HepG2 (cell line): Measurements from ENCODE around the gene ANKRD2. TPM values are rescaled to one million over a fixed set of nuclear protein-coding genes. Genes with fewer than 3 reads are reported as not detected.

Experiments used
- ARID4A ChIP-seq: sonication (generic); formaldehyde crosslinking; IDR thresholded peaks from 2 replicates; pipeline ENCODE4 v1.5.0; 2020; ENCODE audit warnings: mild to moderate bottlenecking, missing genetic modification reagents, borderline replicate concordance
- ARID5B ChIP-seq: IDR thresholded peaks from 2 replicates; pipeline ENCODE4 v1.4.0; 2020; ENCODE audit warnings: mild to moderate bottlenecking, missing genetic modification reagents
- FOXJ3 ChIP-seq: sonication (generic); formaldehyde crosslinking; IDR thresholded peaks from 2 replicates; pipeline ENCODE4 v1.4.0; 2020; ENCODE audit warnings: missing genetic modification reagents, mild to moderate bottlenecking, borderline replicate concordance
- GLMP ChIP-seq: sonication (generic); formaldehyde crosslinking; IDR thresholded peaks from 2 replicates; pipeline ENCODE4 v1.9.0; 2021; ENCODE audit warnings: missing genetic modification reagents, mild to moderate bottlenecking, borderline replicate concordance
- GZF1 ChIP-seq: sonication (generic); formaldehyde crosslinking; IDR thresholded peaks from 2 replicates; pipeline ENCODE4 v1.5.1; 2020; ENCODE audit warnings: mild to moderate bottlenecking, missing genetic modification reagents
- KDM5B ChIP-seq: sonication (generic); formaldehyde crosslinking; IDR thresholded peaks from 2 replicates; pipeline ENCODE4 v1.4.0; 2020; ENCODE audit warnings: missing genetic modification reagents, mild to moderate bottlenecking, borderline replicate concordance
- NCOA2 ChIP-seq: sonication (generic); formaldehyde crosslinking; IDR thresholded peaks from 2 replicates; pipeline ENCODE4 v1.8.0; 2022; ENCODE audit warnings: inconsistent platforms
- NFE2L2 ChIP-seq: fragments of 150-350 bp; IDR thresholded peaks from 2 replicates; pipeline ENCODE4 v1.6.1; 2014; ENCODE audit warnings: low read length
- SOX6 ChIP-seq, 2 experiments: fragments of 450-650 bp in 1 of 2; sonication (generic) in 1 of 2; formaldehyde crosslinking in 1 of 2; IDR thresholded peaks; 2 replicates each; pipeline versions ENCODE4 v1.4.0 to v1.6.1; 2017 to 2020; ENCODE audit warnings: antibody characterized with exemption in 1 of 2, mild to moderate bottlenecking in 1 of 2, missing genetic modification reagents in 1 of 2
- ZBTB34 ChIP-seq: sonication (generic); formaldehyde crosslinking; IDR thresholded peaks from 2 replicates; pipeline ENCODE4 v1.8.0; 2022; ENCODE audit warnings: mild to moderate bottlenecking, missing genetic modification reagents
- ZFP62 ChIP-seq: sonication (generic); formaldehyde crosslinking; IDR thresholded peaks from 2 replicates; pipeline ENCODE4 v1.4.0; 2020; ENCODE audit warnings: missing genetic modification reagents
- ZKSCAN5 ChIP-seq: sonication (generic); formaldehyde crosslinking; IDR thresholded peaks from 2 replicates; pipeline ENCODE4 v1.5.1; 2020; ENCODE audit warnings: mild to moderate bottlenecking, missing genetic modification reagents
- ZNF501 ChIP-seq: sonication (generic); formaldehyde crosslinking; IDR thresholded peaks from 2 replicates; pipeline ENCODE4 v1.5.1; 2020; ENCODE audit warnings: mild to moderate bottlenecking, moderate library complexity, missing genetic modification reagents
- ZXDC ChIP-seq: sonication (generic); formaldehyde crosslinking; IDR thresholded peaks from 2 replicates; pipeline ENCODE4 v1.5.0; 2020; ENCODE audit warnings: mild to moderate bottlenecking, missing genetic modification reagents
- polyA plus RNA-seq, 8 experiments: library from polyadenylated mRNA; depleted of rRNA in 3 of 8; stranded (reverse) in 7 of 8; unstranded in 1 of 8; fragments of >200 nt; fragmentation: Illumina TruSeq in 4 of 8; extraction: Trizol in 4 of 8; gene quantifications; 2 replicates each; pipeline versions ENCODE4 v1.2.1 to v1.2.3, GENCODE V29; 2011 to 2016; ENCODE audit warnings: low read depth in 4 of 8, missing spikeins in 1 of 8, mixed read lengths in 1 of 8; ENCODE audit not compliant: insufficient read depth in 1 of 8
- total RNA-seq, 5 experiments: library from RNA; depleted of rRNA; stranded (reverse); fragments of >200 nt; fragmentation: Illumina TruSeq; extraction: Trizol; gene quantifications; 2 replicates each; pipeline ENCODE4 v1.2.3, GENCODE V29; 2016; ENCODE audit warnings: low read depth in 1 of 5

The ANKRD2 gene
- total and polyA plus RNA-seq, 2 of the 13 experiments (the other 11 are each of a cell fraction or from before 2014, with no cell fraction given) = not detected

- TF ChIP-seq GLMP = no peak
- TF ChIP-seq ZFP62 (CRISPR knock-in tag) = no peak
- TF ChIP-seq NCOA2 (CRISPR knock-in tag) = peak; percentile 22; the same call in 1 of the 2 replicates
- TF ChIP-seq SOX6 (IDR thresholded peaks at IDR 0.05) = no peak
- peak; percentile 48 for TF ChIP-seq SOX6 (CRISPR knock-in tag; IDR thresholded peaks at IDR 0.05)
- TF ChIP-seq GZF1 = no peak
- no peak for TF ChIP-seq KDM5B (CRISPR knock-in tag)
- peak; percentile 57; the same call in 1 of the 2 replicates for TF ChIP-seq ARID4A (CRISPR knock-in tag)
- no peak for TF ChIP-seq ZXDC (CRISPR knock-in tag)
- TF ChIP-seq ZKSCAN5 (CRISPR knock-in tag) = no peak
- TF ChIP-seq FOXJ3 (CRISPR knock-in tag) = no peak
- peak; percentile 23; the same call in 1 of the 2 replicates for TF ChIP-seq ZNF501 (CRISPR knock-in tag)
- TF ChIP-seq NFE2L2 = no peak
- no peak for TF ChIP-seq ZBTB34 (CRISPR knock-in tag)
- peak; percentile 24; the same call in 1 of the 2 replicates for TF ChIP-seq ARID5B (CRISPR knock-in tag)
Measured at GRCh38 chr10:97584060-97584797, 11.7 kb downstream of the ANKRD2 start, which contains the start of gene HOGA1 (continued).
